Putamen (tissue), 1 donor: ENCODE data around the gene ZDHHC14.
"Not testable (repeated sequence)": the region's sequence is repeated elsewhere in the genome, so short reads cannot be mapped to it uniquely, and the experiment has no call there.

Experiments
- DNase-seq: peaks from one replicate; pipeline ENCODE4 v3.0.0-alpha.2; 2016; ENCODE audit warnings: low spot score

ZDHHC14 gene

DNA sequence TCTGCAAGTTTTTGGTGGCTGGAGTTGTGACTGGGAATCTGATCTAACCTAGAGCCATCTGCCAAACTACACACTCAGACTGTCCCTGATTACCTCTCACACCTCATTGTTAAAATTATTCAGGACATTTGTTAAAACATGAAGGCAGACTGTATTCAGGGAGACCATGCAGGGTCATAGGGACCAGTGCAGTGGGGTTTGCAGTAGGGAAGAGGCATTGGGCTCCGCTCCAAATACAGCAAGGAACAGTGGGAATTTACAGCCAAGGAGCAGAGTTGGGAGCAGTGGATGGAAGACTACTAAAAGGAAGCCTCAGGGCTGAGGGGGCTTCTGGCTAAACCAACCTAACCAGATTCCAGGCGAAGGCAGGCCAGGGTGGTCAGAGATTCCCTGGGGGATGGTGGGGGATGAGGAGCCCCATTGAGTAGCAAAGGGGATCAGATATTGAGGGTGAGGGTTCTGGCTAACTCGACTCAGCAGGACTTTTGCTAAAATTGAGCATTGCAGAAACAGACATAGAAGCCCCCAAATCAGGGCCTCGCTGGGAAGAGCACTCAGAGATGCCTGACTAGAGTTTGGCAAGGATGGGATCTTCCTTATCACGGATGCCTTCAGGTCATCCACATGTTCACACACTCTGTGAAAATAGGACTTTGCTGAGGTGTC, 172.0 kb downstream of the ZDHHC14 start:
- DNase-seq, result no peak

DNA sequence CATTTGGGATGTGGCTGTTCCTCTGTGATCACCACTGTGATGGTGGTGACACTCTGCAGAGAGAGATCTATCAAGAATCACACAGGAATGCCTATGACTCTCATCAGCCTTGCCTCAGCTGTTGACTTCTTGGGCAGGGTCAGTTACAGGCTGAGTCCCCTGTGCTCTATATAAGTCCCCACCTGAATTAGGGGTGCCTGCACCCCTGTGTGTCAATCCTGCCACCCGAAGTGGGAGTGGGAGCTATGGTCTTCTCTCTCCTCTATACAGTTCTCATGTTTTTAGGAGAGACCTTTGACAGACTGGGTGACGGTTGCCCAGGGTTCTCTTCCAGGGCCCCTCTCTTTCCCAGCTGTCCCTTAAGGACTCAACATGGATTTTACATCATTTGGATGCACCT, 173.8 kb downstream of the ZDHHC14 start:
- DNase-seq, result no peak

DNA sequence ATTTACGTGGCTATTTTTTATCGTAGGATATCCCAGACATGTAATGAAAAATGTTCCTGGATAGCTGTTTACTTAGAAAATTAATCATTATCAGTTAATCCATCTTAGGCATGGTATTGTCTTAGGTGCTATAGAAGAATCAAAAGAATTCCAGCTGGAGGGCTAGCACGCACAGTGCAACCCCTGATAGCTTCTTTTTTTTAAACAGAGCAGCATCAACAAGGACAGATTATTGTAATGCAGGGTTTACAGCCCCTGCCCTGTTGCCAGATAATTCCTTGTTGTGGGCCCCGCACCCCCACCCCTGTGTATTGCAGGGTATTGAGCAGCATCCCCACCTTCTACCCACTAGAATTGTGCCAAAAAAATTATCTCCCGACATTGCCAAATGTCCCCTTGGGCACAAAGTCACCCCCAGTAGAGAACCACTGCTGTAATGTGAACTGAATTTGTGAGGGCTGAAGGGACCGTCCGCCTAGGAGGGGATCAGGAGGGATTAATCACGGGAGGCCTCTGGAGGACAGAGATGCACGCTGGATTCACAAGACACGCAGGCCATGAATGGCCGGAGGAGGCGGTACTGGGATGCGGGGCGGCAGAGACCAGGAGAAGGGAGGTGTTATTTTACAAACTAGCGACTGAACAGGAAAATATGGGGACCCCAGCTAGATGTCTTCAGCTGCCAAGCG, 174.6 kb downstream of the ZDHHC14 start:
- no peak for DNase-seq

DNA sequence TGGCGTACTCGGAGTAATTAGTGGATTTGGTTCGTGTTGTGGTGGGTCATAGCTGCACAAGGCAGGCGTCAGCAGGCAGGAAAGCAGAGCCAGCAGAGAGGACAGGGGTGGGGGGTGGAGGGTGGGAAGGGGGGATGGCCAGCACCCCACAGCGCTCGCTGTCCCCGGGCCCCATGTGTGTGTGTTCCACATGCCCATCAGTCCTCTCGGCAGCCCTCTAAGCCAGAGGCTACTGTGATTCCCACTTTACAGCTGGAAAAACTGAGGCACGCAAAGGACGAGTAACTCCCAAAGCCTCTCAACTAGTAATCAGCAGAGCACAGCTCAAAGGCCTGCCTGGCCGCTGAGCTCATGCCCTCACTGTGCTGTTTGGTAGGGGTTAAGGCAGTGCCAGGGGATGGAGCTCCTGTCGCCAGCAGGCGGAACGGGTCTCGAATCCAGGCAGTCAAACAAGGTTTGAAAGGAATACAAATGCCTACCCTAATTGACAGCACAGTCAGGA, 175.2 kb downstream of the ZDHHC14 start:
- no peak for DNase-seq

DNA sequence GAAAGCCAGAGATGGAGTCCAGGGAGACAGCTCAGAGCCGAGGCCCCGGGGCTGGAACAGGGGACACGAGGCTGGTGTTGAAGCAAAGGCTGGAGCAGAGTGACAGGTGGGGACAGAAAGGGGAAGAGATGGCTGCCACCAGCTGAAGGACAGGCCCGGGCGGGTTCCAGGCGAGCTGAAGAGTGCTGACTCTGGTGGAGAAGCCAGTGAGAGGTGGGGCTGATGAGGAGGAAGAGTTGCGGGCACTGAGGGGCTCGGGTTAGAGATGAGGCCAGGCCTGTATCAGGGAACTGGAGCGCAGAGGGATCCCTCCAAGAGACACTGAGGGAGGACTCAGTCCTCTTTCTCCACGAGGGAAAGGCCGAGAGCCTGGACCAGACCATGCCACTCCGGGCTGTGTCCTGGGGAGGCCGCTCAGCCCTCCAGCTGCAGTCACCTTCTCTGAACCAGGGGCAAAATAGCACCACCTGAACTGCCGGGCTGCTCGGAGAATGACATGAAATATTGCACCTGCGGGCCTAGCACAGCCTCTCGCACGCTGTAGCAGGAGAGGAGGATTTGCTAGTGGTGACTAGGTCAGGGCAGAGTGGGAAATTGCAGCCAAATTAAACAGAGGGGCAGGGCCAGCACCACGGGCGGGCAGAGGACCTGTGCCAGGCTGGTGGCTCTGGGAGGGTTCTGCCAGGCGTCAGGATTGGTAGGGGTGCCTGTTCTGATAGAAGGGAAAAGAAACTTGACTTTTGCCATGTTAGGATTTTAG, 175.9 kb downstream of the ZDHHC14 start:
- no peak for DNase-seq

DNA sequence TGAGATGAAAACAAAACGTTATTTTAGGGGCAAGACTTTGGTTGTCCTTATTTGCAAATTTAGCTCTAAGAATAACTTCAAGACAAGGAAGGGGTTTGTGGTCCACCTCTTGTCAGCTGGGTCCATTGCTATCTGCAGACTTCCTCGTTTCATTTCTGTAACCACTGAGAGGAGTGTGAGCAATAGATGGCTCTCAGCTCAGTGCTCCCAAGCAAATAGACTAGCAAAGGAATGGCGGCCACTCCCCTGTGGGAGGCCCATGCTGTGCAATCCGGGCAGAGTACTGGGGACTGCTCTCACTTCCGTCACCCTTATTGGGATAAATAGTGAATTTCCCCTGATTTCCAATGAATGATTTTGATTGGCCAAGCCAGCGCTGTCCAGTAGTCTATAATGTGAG, 176.6 kb downstream of the ZDHHC14 start:
- no peak for DNase-seq

DNA sequence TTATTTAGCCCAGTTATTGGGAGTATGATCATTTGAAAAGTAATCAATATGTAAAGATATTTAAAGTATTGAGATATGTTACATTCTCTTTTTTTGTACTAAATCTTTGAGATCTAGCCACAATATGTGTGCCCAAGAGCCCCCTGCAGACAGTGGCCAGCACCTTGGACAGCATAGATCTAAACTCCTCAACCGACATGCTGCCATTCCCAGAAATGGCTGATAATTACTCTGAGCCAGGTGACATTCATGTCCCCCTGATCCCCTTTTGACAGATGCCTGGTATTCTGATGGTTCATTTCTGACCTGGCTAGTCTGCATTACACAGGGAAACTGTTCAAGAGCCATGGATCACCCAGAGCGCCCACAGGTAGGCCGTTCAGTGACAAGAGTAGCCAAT, 177.1 kb downstream of the ZDHHC14 start:
- no peak for DNase-seq

DNA sequence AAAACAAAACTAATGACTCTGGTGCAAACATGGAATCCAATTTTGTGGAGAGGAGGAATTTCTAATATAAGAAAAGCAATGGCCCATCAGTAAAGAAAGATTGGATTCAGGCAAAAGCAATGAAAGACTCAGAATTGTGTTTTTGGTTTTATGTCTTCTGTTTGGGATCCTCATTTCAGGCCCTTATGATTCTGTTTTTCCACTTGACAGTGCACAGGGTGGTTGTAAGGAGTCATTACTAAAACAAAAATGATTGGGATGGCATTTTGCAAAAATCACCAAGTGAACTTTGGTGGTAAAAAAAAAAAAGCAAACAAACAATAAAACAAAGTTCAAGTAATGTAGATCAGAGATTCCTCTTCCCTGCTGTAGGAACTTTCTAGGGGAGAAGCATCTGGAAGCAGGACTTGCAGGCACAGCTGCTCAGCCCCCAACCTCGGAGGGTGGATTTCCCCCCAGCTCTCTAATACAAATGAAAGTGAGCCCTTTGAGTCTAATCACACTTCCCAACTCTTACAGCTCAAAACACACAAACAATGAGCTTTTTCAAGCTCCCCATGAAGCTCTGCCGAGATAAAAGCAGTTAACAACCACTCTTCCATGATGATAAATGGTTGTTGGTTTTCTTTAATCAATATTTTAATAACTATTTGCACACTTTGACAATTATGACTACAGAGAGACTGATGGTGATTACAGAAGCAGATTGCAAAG, 177.7 kb downstream of the ZDHHC14 start:
- DNase-seq, result no peak

DNA sequence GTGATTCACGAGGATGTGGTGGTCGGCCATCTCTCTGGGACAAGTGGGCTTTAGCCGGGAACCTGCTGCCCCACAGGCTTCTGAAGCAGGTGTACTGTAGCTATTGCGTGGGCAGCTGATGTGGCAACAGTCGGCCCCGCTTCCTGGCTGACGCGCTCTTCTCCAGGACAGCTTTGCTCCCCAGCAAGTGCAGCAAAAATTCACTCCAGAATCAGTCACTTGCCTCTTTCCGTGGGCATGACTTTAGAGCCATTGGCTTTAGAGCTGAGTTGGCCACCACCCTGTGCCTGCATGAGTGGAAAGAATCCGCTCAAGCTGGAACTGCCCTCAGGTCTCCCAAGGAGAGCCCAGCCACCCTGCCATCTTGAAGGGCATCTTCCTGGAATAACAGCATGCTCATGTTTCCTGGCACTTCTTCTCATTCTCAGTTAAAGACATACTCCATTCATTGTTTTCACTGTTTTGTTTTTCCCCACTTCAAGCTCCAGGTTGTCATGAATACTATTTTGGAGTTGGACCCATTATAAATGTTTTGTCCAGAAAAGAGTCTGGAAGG, 178.3 kb downstream of the ZDHHC14 start:
- DNase-seq, result no peak

DNA sequence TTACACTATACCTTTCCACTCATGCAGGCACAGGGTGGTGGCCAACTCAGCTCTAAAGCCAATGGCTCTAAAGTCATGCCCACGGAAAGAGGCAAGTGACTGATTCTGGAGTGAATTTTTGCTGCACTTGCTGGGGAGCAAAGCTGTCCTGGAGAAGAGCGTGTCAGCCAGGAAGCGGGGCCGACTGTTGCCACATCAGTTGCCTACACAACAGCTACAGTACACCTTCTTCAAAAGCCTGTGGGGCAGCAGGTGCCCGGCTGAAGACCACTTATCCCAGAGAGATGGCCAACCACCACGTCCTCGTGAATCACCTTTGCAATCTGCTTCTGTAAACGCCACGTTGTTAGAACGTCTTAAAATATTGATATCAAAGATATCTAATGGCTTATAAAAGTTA, 179.1 kb downstream of the ZDHHC14 start:
- not testable (repeated sequence) for DNase-seq

DNA sequence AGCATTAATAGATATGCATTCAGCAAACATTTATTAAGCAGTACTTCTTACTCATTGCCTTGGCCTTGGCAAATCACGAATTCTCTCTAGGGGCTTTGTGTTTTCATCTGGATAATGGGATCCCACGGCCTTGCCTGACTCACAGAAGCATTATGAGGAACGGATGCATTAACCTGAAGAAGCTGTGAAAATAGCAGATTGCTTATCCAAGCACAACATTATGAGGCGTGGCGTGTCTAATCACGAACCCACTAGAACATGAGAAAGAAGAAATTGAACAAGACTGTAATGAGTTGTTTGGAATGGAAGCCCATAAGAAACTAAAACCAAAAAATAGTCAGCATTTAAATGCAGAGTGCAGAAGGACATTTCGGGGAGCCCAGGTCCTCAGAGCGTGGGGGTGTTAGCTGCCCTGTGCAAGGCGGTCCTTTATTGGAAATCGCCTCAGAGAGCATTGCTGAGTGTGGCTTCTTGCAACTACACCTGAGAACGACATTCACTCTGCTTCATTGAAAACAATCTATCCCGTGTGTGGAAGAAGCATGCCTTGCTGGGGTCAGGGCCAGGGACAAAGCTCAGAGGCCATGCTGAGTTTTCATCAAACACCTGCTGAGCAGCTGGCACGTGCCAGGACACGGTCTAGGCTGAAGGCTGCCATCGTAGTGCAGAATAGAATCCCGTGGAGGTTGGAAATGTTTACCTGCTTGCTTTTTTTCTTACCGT, 179.9 kb downstream of the ZDHHC14 start:
- no peak for DNase-seq

DNA sequence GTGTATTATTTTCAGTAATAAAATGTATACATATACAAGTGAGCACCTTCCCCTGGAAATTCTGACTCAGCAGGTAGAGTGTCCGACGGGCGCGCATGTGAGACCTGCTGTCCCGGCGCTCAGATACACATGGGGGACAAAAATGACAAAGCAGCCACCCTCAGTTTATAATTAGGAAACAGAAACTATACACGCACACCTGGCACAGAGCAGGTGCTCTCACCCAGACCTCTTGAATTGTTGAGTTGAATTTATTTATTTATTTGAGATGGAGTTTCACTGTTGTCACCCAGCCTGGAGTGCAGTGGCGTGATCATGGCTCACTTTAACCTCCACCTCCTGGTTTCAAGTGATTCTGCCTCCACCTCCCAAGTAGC, 180.4 kb downstream of the ZDHHC14 start:
- DNase-seq, result no peak

DNA sequence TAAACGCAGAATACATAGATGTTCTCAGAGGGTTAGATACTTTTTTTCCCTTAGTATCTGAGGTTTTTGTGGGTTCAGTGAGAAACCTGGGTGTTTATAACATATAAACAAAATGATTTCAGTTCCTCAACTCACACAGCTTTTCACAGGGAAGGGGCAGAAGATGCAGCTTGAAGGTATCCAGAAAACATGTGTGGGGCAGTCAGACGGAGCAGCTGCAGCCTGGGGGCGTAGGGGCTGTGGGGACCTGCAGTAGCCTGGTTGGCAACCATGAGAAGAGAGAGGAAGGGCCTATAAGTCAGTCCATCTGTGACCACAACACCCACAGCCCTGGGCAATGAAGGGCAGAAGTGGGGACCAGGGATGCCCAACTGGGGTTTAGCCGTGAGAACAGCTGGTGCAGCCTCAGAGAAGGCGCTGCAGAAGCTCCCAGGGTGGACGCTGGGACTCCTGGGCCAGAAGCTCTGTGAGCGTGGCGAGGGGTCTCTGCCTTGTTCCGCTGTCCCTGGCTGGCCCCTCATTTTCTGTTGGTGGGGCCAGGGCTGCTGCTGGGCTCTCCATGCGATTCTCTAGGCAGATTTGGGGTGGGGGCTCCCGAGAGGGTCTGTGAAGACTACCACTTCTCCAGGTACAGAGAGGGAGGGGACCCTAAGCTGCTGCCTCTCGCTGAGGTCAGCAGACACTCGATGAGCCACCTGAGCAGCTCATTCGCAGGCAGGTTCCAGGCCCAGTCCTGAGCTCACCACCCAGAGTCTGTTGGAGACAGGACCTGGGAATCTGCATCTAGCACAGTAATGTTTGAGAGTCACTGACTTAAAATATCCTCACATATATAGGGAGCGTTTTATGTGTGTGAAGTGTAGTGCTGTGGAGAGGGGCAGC, 181.2 kb downstream of the ZDHHC14 start:
- no peak for DNase-seq

DNA sequence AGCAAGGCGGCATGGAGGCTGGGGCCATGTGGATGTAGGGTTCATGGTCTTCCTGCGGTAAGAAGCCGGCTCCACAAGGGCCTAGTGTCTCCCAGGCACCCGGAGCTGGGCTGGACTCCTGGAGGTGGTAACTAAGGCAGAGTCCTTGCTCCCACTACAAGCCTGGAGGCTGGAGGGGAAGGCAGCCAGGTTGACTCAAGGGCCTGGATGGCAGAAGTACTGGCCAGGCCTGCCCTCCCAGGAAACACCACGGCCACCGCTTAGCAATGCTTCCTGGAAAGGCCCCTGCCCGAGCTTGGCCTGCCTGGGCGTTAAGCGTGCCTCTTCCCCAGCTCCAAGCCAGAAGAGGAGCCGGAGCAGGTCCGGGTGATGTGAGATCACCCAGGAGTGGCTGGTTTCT, 182.0 kb downstream of the ZDHHC14 start:
- no peak for DNase-seq

DNA sequence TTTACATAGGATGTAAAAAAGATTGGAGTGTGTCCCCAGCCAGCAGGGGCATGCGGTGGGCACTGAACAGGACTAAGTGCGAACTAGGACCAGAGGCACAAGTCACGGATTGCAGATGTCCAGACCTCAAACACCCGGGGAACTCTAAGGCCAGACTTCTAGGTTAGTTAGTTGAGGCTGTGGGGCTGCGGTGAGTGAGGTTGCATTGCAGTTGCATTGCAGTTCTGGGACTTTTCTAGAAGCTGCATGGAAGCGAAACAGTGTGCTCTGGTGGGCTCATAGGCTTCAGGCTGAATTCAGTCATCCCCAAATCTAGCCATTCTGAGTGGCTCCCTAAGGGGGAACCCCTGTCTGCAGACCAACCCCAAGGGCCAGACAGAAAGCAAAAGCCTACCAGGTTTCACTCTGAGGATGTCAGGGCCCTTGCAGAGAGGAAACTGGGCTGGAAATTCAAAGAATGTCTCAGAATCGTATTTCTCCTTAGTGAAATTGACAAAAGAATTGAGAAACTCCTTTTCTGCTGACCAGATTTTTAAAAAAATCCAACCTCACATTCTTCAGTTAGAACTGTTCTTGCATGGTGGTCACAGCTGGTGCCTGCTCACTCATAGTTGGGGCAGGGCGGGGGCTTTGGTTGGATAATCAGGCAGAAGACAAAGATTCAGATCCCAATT, 182.8 kb downstream of the ZDHHC14 start:
- DNase-seq, result no peak

DNA sequence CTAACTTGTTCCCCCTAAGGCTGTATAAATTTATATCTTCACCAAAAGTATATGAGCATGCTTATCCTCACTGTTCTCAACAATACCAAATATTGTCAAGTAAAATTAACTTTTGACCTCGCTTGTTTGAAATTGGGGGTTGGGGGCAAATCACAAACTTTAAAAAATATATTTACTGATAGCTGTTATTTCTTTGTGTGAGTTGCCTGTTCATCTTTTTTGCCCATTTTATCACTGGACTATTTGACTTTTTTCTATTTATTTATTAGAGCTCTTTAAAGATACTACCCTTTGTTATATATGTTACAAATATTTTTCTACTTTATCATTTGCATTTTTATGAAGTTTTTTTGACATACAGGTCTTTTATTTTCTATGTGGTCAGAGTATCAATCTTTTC, 187.7 kb downstream of the ZDHHC14 start:
- DNase-seq, result no peak

DNA sequence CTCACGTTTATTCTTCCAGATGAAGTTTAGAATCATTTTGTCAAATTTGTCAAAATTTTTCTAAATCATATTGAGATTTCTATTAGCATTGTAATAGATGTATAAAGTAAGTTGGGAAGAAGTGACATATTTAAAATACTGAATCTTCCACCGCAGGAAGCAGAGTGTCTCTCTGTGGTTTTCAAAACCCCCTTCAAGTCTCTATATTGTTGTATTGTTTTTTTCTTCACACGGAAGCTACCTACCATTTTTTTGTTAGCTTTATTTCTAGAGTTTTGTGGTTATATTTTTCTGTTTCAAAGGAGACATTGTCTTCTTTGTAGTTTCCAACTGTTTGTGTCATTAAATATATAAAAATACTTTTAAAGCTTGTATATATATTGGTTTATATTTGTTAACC, 188.6 kb downstream of the ZDHHC14 start:
- no peak for DNase-seq

DNA sequence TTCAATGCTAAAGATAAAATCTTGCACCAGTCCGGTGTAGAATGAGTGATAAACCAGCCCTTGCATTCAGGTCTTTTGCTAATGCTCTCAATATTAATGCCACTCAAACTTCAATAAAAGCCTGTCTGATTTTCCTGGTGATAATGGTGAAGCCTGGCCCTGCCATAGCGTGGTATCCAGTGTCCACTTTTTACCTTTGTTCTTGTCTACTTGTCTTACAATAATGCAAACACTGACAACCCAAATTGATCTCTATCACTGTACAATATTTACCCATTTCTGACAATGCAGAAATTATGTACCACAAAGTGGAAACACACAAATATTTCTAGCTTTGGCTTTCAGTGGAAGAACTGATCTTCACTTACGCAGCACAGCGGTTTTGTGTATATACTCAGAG, 189.1 kb downstream of the ZDHHC14 start:
- no peak for DNase-seq

DNA sequence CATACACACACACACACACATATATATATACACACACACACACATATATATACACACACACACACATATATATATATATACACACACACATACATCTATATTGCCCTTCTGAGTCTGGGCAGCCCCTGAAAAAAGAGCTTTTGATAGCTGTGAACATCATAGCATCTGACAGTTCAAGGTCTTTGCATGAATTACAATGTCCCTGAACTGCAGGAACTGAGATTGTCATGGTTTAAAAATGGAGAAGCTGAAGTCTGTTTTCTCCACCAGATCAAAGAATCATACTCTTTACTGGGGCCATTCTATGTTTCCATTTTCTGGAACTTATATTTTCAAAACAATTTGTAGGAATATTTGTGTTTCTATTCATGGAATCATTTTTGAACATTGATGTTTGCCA, 189.8 kb downstream of the ZDHHC14 start:
- no peak for DNase-seq

DNA sequence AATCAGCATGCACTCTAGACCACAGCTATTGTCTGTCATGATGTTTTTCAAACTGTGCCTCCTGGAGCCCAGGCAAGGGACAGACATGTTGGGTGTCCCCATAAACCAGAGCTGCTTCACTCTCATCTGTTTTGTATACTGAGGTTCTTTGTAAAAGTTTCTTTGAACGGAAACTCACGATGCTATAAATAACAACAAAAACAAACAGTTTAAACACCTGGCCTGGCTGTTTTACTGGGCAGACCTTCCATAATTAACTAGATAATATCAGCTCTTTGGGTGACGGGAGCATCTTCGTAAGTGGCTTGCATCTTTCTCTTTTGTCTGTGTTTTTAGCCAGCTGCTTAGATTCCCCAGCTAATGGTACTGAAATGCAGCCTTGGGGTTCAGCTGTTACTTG, 190.3 kb downstream of the ZDHHC14 start:
- no peak for DNase-seq
